Neural cell (in vitro differentiated cells): ENCODE data around the gene UNC5A. TPM values are rescaled to one million over a fixed set of nuclear protein-coding genes. Genes with fewer than 3 reads are reported as not detected.

ENCODE experiments used
- H2AFZ ChIP-seq: fragments of 200-600, 300-800 bp; sonication (generic), shearing (Covaris generic); 2 replicates; pipeline ENCODE4 v1.6.0; 2014; ENCODE audit warnings: low read depth, mild to moderate bottlenecking, antibody characterized with exemption, low read length, moderate library complexity
- H3F3A ChIP-seq: fragments of 200-600 bp; shearing (Covaris generic); 2 replicates; pipeline ENCODE4 v1.6.1; 2016; ENCODE audit warnings: mild to moderate bottlenecking, moderate library complexity, mixed read lengths, antibody characterized with exemption, low read length; ENCODE audit not compliant: insufficient read depth, poor library complexity, severe bottlenecking
- H3K27ac ChIP-seq: fragments of 200-600, 300-800 bp; sonication (generic), shearing (Covaris generic); 2 replicates; pipeline ENCODE4 v1.5.1; 2014; ENCODE audit warnings: mild to moderate bottlenecking, low read length, moderate library complexity
- H3K27me3 ChIP-seq: fragments of 300-800, 200-600 bp; sonication (generic), shearing (Covaris generic); 2 replicates; pipeline ENCODE4 v1.6.0; 2014; ENCODE audit warnings: mild to moderate bottlenecking, low read depth, low read length, moderate library complexity; ENCODE audit not compliant: insufficient read depth
- H3K36me3 ChIP-seq: fragments of 300-800, 200-600 bp; sonication (generic), shearing (Covaris generic); 2 replicates; pipeline ENCODE4 v1.5.1; 2014; ENCODE audit warnings: mild to moderate bottlenecking, antibody characterized with exemption, low read length, moderate library complexity; ENCODE audit not compliant: insufficient read depth
- H3K4me2 ChIP-seq: fragments of 300-800, 200-600 bp; sonication (generic), shearing (Covaris generic); 2 replicates; pipeline ENCODE4 v1.6.0; 2014; ENCODE audit warnings: mild to moderate bottlenecking, low read length
- H3K4me3 ChIP-seq: fragments of 300-800, 200-600 bp; sonication (generic), shearing (Covaris generic); 2 replicates; pipeline ENCODE4 v1.5.1; 2014; ENCODE audit warnings: mild to moderate bottlenecking, low read length, moderate library complexity
- H3K79me2 ChIP-seq: fragments of 200-600 bp; shearing (Covaris generic); replicated peaks from 2 replicates; pipeline ENCODE4 v1.6.0; 2014; ENCODE audit warnings: mild to moderate bottlenecking, low read length, moderate library complexity; ENCODE audit not compliant: insufficient read depth
- H3K9ac ChIP-seq: fragments of 300-800, 200-600 bp; sonication (generic), shearing (Covaris generic); 2 replicates; pipeline ENCODE4 v1.6.1; 2016; ENCODE audit warnings: mild to moderate bottlenecking, low read length, mixed read lengths
- H3K9me2 ChIP-seq: fragments of 200-600 bp; shearing (Covaris generic); 2 replicates; pipeline ENCODE4 v1.6.1; 2016; ENCODE audit warnings: mild to moderate bottlenecking, low read length, mixed read lengths; ENCODE audit not compliant: insufficient read depth
- H3K9me3 ChIP-seq: fragments of 200-600, 300-800 bp; sonication (generic), shearing (Covaris generic); 2 replicates; pipeline ENCODE4 v1.6.1; 2016; ENCODE audit warnings: mild to moderate bottlenecking, mixed run types, low read length, moderate library complexity, mixed read lengths
- H4K20me1 ChIP-seq: fragments of 200-600 bp; shearing (Covaris generic); 2 replicates; pipeline ENCODE4 v1.6.1; 2016; ENCODE audit warnings: mild to moderate bottlenecking, mixed run types; ENCODE audit not compliant: insufficient read depth
- EP300 ChIP-seq: fragments of 450-650 bp; conservative IDR thresholded peaks from 2 replicates; pipeline ENCODE4 v1.6.1; 2014; ENCODE audit warnings: antibody characterized with exemption, mild to moderate bottlenecking, moderate library complexity; ENCODE audit not compliant: poor library complexity, severe bottlenecking
- EZH2 ChIP-seq: fragments of 200-600, 300-800 bp; shearing (Covaris generic), sonication (generic); IDR thresholded peaks from 2 replicates; pipeline ENCODE4 v1.6.1; 2014; ENCODE audit warnings: antibody characterized with exemption, low read length, borderline replicate concordance, mild to moderate bottlenecking; ENCODE audit not compliant: insufficient read depth, poor library complexity, severe bottlenecking
- MXI1 ChIP-seq: fragments of 450-650 bp; conservative IDR thresholded peaks from 2 replicates; pipeline ENCODE4 v1.6.1; 2014; ENCODE audit warnings: antibody characterized with exemption, mild to moderate bottlenecking; ENCODE audit not compliant: poor library complexity, severe bottlenecking
- POLR2AphosphoS5 ChIP-seq: IDR thresholded peaks from 2 replicates; pipeline ENCODE4 v1.6.1; 2012
- RAD21 ChIP-seq: fragments of 450-650 bp; conservative IDR thresholded peaks from 2 replicates; pipeline ENCODE4 v1.6.1; 2014; ENCODE audit warnings: antibody characterized with exemption, mild to moderate bottlenecking, moderate library complexity
- SMC3 ChIP-seq: fragments of 450-650 bp; conservative IDR thresholded peaks from 2 replicates; pipeline ENCODE4 v1.6.1; 2014; ENCODE audit warnings: antibody characterized with exemption, mild to moderate bottlenecking, moderate library complexity; ENCODE audit not compliant: poor library complexity
- TAF1 ChIP-seq: IDR thresholded peaks from 2 replicates; pipeline ENCODE4 v1.6.1; 2012; ENCODE audit warnings: low read depth
- polyA plus RNA-seq: library from polyadenylated mRNA; depleted of rRNA; stranded (reverse); fragments of >200 nt; gene quantifications from 2 replicates; pipeline ENCODE4 v1.2.3, GENCODE V29; 2014
- TF ChIP-seq, protein P1 (sequence below): fragments of 450-650 bp; IDR thresholded peaks from 2 replicates; pipeline ENCODE4 v1.5.1; 2014; ENCODE audit warnings: antibody characterized with exemption, mild to moderate bottlenecking, moderate library complexity; ENCODE audit not compliant: poor library complexity, severe bottlenecking
- TF ChIP-seq, protein P2 (sequence below): IDR thresholded peaks from 2 replicates; pipeline ENCODE4 v1.6.1; 2012; ENCODE audit warnings: borderline replicate concordance

UNC5A gene
- polyA plus RNA-seq, 1 donor from 2014 or later = 2.7 TPM

DNA sequence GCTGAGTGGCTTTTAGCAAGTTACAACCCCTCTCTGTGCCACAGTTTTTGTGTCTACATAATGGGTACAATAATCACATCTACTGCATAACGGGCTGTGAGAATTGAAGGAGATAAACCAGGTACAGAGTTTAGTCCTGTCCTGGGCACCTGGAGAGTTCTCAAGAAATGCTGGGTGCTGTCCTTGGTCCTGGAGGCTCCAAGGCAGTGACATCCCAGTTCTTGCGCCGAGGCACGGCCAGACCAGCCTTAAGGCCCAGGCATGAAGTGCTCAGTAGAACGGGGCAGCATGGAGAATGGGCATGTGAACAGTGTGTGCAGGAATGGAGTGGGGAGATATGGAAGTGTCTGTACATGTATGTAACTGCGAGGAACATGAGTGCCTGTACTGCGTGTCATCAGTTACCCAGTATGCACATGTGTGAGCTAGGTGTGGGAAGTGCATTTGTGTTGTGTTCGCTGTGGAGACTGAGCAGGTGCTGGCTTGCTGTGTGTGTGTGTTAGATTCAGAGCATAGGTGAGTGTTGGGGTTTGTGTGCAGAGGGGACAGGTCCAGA lies 6.3 kb upstream of the UNC5A start:
- Histone ChIP-seq H3K27me3 (peaks cover 26% of the 10 kb centered on the region), H3K9me3 (no peaks in the 10 kb centered on the region), H3K4me3 (no peak overlapping the region), H3K9me2 (no peaks in the 10 kb centered on the region), H3K27ac (no peak overlapping the region), H3K36me3 (no peaks in the 10 kb centered on the region), H3F3A (no peaks in the 10 kb centered on the region), H3K4me2 (no peak overlapping the region), H4K20me1 (no peaks in the 10 kb centered on the region), H3K79me2 (no peaks in the 10 kb centered on the region), H2AFZ (no peak overlapping the region), H3K9ac (no peak overlapping the region)
- TF ChIP-seq, protein P1, sequence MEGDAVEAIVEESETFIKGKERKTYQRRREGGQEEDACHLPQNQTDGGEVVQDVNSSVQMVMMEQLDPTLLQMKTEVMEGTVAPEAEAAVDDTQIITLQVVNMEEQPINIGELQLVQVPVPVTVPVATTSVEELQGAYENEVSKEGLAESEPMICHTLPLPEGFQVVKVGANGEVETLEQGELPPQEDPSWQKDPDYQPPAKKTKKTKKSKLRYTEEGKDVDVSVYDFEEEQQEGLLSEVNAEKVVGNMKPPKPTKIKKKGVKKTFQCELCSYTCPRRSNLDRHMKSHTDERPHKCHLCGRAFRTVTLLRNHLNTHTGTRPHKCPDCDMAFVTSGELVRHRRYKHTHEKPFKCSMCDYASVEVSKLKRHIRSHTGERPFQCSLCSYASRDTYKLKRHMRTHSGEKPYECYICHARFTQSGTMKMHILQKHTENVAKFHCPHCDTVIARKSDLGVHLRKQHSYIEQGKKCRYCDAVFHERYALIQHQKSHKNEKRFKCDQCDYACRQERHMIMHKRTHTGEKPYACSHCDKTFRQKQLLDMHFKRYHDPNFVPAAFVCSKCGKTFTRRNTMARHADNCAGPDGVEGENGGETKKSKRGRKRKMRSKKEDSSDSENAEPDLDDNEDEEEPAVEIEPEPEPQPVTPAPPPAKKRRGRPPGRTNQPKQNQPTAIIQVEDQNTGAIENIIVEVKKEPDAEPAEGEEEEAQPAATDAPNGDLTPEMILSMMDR = no peak
- no peak for TF ChIP-seq SMC3
- no peak for TF ChIP-seq MXI1
- no peak for TF ChIP-seq TAF1
- no peak for TF ChIP-seq EP300
- TF ChIP-seq RAD21 = no peak
- no peak for TF ChIP-seq EZH2
- TF ChIP-seq, protein P2, sequence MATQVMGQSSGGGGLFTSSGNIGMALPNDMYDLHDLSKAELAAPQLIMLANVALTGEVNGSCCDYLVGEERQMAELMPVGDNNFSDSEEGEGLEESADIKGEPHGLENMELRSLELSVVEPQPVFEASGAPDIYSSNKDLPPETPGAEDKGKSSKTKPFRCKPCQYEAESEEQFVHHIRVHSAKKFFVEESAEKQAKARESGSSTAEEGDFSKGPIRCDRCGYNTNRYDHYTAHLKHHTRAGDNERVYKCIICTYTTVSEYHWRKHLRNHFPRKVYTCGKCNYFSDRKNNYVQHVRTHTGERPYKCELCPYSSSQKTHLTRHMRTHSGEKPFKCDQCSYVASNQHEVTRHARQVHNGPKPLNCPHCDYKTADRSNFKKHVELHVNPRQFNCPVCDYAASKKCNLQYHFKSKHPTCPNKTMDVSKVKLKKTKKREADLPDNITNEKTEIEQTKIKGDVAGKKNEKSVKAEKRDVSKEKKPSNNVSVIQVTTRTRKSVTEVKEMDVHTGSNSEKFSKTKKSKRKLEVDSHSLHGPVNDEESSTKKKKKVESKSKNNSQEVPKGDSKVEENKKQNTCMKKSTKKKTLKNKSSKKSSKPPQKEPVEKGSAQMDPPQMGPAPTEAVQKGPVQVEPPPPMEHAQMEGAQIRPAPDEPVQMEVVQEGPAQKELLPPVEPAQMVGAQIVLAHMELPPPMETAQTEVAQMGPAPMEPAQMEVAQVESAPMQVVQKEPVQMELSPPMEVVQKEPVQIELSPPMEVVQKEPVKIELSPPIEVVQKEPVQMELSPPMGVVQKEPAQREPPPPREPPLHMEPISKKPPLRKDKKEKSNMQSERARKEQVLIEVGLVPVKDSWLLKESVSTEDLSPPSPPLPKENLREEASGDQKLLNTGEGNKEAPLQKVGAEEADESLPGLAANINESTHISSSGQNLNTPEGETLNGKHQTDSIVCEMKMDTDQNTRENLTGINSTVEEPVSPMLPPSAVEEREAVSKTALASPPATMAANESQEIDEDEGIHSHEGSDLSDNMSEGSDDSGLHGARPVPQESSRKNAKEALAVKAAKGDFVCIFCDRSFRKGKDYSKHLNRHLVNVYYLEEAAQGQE = no peak
- TF ChIP-seq POLR2AphosphoS5 = no peak

DNA sequence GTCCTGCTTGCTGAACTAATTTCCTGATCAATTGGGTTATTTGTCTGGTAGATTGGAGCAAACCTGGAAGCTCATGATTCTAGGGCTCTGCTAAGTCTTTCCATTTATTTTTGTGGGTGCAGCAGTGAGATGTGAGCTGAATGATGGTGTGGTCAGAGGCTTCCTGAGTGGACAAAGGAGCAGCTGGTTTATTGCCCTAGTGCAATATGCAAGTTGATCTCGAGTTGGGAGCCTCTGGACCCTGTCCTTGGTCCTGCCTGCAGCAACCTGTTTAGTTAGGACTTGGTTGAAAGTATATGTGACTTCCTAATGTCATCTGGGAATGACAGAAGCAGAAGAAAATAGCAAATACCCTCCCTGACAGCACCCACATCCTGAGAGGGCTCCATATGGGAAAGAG lies 4.2 kb upstream of the UNC5A start:
- TF ChIP-seq TAF1 (no peak), MXI1 (no peak), SMC3 (no peak), POLR2AphosphoS5 (no peak), RAD21 (no peak), EZH2 (no peak), EP300 (no peak)
- TF ChIP-seq, protein P1 = no peak
- TF ChIP-seq, protein P2 = no peak
- no peaks in the 10 kb centered on the region for H3K36me3 ChIP-seq
- H3K4me3 ChIP-seq = no peak overlapping the region
- no peak overlapping the region for H3K9ac ChIP-seq
- no peak overlapping the region for H3K4me2 ChIP-seq
- H2AFZ ChIP-seq = no peak overlapping the region
- no peaks in the 10 kb centered on the region for H3K9me2 ChIP-seq
- no peaks in the 10 kb centered on the region for H3F3A ChIP-seq
- H3K27me3 ChIP-seq = peaks cover 37% of the 10 kb centered on the region
- no peaks in the 10 kb centered on the region for H4K20me1 ChIP-seq
- no peaks in the 10 kb centered on the region for H3K9me3 ChIP-seq
- no peaks in the 10 kb centered on the region for H3K79me2 ChIP-seq
- H3K27ac ChIP-seq = no peak overlapping the region
